Pulmonary artery endothelial cell (primary cell): ENCODE data around the gene RUFY1. TPM values are rescaled to one million over a fixed set of nuclear protein-coding genes. Genes with fewer than 3 reads are reported as not detected.

Experiments
- total RNA-seq: library from RNA; depleted of rRNA; stranded (reverse); fragments of >200 nt; gene quantifications from 2 replicates; pipeline ENCODE4 v1.2.3, GENCODE V29; 2014

RUFY1 gene
- total RNA-seq, 1 donor from 2014 or later: 46.6 TPM

Other genes with a start within 250 kb of the RUFY1 start
- gene ADAMTS2, start 205.1 kb upstream of the RUFY1 start, total RNA-seq: 0.04 TPM in 1 of 2 replicates, not detected in the other
- 648 and 1,151 TPM in 2 replicates for gene HNRNPH1, start 73.1 kb downstream of the RUFY1 start, total RNA-seq
- 0.26 TPM in 1 of 2 replicates, not detected in the other for gene CBY3, start 130.5 kb downstream of the RUFY1 start, total RNA-seq
- gene CANX, start 148.4 kb downstream of the RUFY1 start, total RNA-seq: 633 and 1,197 TPM in 2 replicates
- 7.3 and 8.0 TPM in 2 replicates for gene MAML1, start 182.3 kb downstream of the RUFY1 start, total RNA-seq
- 0.46 and 0.66 TPM in 2 replicates for gene LTC4S, start 243.4 kb downstream of the RUFY1 start, total RNA-seq